HG03103 (cell line): Measurements from ENCODE around the gene REEP3.
A peak's percentile ranks its signal among the peaks of the same experiment; 100 is the strongest.
"Not testable (repeated sequence)": the region's sequence is repeated elsewhere in the genome, so short reads cannot be mapped to it uniquely, and the experiment has no call there.

Experiments
- ATAC-seq: cut with Tn5 transposase; IDR thresholded peaks from one replicate; pipeline ENCODE4 v1.9.1; 2021; ENCODE audit warnings: low read depth; ENCODE audit not compliant: unreplicated experiment

The REEP3 gene

GRCh38 chr10:63657761-63658160 lies 136.6 kb downstream of the REEP3 start:
- no peak for ATAC-seq

GRCh38 chr10:63660941-63661340 lies 139.7 kb downstream of the REEP3 start:
- not testable (repeated sequence) for ATAC-seq

- no peak for ATAC-seq
Measured at GRCh38 chr10:63661347-63661746, 140.1 kb downstream of the REEP3 start.

GRCh38 chr10:63664341-63664885 lies 143.2 kb downstream of the REEP3 start:
- ATAC-seq = no peak

GRCh38 chr10:63665006-63665580 lies 143.9 kb downstream of the REEP3 start:
- ATAC-seq = not testable (repeated sequence)

GRCh38 chr10:63665670-63666134 lies 144.5 kb downstream of the REEP3 start:
- ATAC-seq = no peak

- peak; percentile 86 for ATAC-seq
Measured at GRCh38 chr10:63666836-63667383, 145.7 kb downstream of the REEP3 start.

GRCh38 chr10:63667596-63668480 lies 146.6 kb downstream of the REEP3 start:
- ATAC-seq = no peak

GRCh38 chr10:63670291-63670898 lies 149.2 kb downstream of the REEP3 start:
- no peak for ATAC-seq

GRCh38 chr10:63671317-63671937 lies 150.2 kb downstream of the REEP3 start:
- ATAC-seq = no peak

- no peak for ATAC-seq
Measured at GRCh38 chr10:63672491-63672890, 151.3 kb downstream of the REEP3 start.

GRCh38 chr10:63673246-63673645 lies 152.0 kb downstream of the REEP3 start:
- ATAC-seq = no peak

GRCh38 chr10:63673846-63674245 lies 152.6 kb downstream of the REEP3 start:
- ATAC-seq = no peak
